SK-N-MC (cell line): ENCODE data around the gene BCAS3.

ENCODE experiments used
- EZH2 ChIP-seq: fragments of 200-600 bp; sonication (generic); IDR thresholded peaks from one replicate; pipeline ENCODE4 v1.6.1; 2017; ENCODE audit warnings: antibody characterized with exemption
- FOXP2 ChIP-seq: optimal IDR thresholded peaks from 2 replicates; pipeline ENCODE3; 2011; ENCODE audit warnings: mild to moderate bottlenecking, moderate library complexity; ENCODE audit not compliant: insufficient read depth; ENCODE audit errors: extremely low read length, control extremely low read depth
- POLR2AphosphoS5 ChIP-seq: IDR thresholded peaks from 2 replicates; pipeline ENCODE4 v1.6.1; 2012; ENCODE audit warnings: mild to moderate bottlenecking, low read depth, low read length, borderline replicate concordance

DNA sequence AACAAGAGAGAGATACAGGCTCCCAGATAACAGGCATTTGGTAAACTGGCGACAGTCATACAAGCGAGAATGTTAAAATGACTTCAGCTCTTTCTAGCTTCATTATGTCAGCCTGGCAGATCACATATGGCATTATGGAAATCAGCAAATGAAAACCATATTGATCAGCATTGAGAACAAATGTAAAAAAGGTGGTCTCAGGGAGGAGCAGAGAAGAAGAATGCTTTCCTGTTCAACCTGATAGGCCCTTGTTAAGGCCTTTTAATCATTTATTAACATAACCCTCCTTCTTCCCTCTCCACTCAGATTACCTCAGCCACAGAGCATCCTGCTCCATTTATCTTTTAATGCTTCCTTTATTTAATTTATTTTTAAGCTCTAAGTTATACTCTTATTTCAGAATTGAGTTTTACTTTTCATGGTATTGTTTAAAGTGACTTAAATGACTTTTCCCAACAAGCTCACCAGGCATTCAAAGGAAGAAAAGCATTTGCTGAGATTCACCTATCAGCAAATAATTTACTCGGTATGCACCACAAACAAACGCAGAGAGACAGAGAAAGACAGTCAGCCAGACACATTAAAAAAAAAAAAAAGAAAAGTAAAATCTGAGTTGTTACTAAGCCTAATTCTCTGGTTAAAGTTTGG, 478.1 kb downstream of the BCAS3 start:
- TF ChIP-seq POLR2AphosphoS5 (no peak), EZH2 (no peak), FOXP2 (no peak)
